ENCODE measurements around the gene DNAJC8.
A peak's percentile ranks its signal among the peaks of the same experiment; 100 is the strongest.

Gene DNAJC8

DNA sequence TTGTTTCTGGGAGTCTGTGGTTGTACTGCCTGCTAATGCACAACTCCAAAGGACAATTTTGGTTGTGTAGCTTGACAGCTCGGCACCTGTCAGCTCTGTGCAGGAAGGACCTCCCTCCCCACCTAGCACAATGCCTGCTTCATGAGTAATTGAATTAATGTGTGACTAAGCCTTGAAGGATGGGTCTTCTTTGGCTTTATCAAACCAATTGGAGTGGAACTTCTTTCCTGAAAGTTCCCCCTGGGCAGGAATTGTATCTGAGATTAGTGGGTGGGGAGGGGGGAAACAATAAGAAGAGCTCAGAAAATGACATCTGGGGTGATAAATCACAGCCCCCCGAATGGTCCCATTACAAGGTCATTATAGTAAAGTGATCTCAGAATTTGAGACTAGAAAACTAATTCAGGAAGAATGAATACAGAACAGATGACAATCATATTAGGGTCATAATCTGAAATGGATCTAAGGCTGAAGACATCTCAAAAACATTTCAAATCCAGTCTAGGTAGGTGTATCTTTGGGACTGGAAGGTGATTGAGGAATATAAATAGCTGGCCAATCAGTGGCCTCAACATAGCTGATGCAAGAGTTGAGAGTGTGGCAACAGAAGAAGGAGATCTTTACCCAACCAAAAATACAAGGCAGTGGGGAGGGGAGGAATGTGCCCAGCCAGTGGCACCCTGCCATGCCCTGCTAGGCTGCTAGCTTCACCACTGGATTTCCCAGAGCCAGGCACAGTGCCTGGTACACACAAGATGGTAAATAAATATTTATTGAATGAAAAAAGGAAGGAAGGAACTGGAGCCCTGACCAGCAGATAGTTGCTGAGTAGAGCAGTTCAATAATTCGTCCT is 16.4 kb upstream of the DNAJC8 start:
- no peak for DNase-seq

DNA sequence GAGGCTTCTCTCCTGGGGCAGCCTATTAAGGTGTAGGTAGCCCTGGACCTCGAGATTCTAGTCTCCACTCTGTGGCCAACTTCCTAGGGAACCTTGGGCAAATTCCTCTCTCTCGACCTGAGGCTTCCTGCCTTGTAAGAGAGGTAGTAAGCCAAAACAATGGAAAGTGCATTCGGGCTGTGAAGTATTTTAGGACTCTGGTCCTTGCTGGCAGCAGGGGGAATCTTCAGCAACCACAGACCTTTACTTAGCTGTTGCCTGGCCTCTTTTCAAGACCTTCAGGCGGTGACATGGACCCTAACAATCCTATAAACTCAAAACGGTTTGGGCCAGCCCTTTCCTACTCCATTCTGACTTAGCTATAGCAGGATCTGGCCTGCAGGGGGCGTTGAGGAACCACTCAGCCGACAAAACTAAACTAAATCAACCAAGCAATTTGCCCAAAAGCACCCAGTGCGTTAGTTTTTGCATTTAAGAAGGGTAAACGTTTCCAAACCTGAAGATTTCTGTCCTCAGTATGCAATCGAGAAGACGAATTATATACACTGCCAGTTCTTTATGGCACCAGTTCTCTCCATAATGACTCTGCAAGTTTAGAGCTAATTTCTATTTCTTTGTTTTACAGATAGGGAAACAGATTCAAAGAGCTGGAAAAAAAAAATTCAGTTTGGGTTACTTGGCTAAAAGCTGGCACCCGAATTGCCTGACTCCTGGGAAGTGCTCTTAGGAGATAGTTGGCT is 15.6 kb upstream of the DNAJC8 start:
- DNase-seq, result peak; percentile 88

DNA sequence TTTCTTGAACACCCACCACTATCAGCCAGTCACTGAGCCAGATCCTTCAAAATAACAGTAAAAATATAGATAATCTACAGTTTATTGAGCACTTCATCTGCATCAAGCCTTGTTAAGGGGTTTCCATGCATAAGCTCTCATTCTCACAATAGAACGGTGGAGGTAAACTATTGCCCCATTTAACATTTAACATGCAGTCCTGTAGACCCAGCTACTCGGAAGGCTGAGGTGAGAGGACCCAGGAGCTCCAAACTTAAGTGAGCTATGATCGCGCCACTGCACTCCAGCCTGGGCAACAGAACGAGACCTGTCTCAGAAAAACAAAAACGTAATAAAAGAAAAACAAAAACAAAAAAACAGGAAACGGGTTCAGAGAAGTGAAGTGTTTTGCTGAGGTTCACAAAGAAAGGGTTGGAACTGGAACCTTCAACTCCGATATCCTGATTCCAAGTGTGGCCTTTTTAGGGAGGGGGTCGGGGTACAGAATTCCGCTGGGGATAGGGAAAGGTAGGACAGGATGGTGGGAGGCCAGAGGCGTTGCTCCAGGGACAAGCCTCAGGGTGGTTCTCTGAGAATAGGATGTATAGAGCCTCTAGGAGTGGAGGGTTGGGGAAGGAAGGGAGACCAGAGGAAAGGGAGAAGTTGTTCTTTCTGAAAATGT is 14.9 kb upstream of the DNAJC8 start:
- DNase-seq, result no peak

DNA sequence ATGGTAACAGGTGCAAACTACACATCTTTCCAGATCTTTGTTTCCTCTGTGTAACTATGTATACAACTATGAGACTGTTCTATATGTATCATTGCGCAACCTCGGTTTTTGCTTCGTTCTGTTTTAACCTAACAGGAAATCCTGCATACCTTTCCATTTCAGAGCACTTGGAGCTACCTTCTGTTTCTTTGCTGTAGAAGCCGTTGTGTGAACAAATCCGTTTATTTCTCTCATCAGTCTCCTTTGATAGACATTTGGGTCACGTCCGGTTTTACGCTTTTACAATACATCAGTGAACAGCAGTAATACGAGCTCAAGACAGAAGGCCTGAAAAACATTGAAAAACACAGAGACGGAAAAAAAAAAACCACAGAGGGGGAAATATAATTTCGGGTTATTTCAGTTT is 13.6 kb upstream of the DNAJC8 start:
- DNase-seq, result peak; percentile 85

DNA sequence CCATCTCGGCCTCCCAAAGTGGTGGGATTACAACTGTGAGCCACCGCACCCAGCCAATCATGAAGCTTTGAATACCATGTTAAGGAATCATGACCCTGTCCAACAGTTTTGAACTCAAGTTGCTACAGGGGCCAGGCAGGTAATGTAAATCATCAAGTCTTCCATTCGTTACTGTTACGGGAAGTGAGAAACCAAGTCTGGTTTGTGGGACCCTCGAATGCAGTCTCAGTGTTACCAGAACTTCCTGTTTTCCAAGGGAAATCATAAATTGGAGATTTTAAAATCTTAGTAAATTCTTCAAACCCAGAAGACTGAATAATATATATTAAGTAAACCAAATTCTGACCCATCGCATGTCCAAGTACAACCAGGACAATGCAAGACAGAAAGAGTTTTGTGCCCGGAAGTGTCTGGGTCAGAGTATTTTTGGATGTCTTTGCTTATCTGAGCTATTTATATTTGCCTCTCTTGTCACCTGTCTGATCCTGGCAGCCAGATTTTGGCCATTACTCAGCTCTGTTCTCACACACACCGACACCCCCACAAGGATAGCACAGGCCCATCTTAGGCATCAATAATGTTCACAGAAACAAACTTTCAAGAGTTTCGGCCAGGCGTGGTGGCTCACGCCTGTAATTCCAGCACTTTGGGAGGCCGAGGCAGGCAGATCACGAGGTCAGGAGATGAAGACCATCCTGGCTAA is 11.9 kb upstream of the DNAJC8 start:
- DNase-seq, result no peak

DNA sequence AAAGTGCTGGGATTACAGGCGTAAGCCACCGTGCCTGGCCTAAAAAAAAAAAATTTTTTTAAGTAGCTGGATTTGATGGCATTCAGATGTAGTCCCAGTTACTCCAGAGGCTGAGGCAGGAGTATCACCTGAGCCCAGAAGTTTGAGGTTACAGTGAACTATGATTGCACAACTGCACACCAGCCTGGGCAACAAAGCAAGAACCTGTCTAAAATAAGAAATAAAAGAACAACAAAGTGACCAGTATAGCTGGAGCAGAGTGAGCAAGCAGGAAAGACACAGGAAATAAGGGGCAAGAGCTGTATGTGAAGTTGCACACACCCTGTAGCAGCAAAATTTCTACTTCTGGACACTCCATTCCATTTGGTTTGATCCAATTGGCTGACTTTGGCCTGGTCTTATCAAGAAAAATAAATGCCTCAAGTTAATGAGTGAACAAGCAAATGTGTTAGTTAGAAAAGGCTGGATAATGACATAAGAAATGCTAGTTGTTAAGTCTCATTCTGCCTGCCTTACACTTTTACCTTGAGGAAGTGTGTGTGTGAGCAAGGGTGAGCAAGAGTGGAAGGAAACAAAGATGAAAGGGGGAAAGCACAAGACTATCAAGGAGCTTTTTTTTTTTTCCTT is 11.0 kb upstream of the DNAJC8 start:
- no peak for DNase-seq

DNA sequence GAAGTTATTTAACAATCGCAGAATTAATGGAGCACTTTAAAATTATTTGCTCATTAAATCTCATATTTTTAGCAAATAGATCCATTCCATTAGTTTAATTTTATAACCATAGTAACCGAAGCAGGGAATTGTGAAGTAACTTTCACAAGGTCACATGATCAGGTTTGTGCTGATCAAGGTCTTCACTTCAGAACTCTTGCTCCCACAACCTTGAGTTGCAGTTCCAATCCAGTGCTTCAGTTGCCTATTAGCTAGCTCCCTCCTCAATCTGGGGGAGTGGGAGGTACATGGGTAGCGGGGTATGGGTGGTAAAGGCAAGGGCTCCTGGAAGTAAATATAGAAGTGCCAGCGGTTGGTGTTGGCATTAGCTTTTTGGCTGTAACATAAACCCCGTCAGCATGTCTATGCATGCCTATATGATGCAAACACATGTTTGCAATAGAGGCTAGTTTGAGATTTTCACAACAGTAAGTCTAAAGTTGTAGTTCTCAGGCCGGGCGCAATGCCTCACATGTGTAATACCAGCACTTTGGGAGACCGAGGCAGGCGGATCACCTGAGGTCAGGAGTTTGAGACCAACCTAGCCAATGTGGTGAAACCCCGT is 8.9 kb upstream of the DNAJC8 start:
- no peak for DNase-seq

DNA sequence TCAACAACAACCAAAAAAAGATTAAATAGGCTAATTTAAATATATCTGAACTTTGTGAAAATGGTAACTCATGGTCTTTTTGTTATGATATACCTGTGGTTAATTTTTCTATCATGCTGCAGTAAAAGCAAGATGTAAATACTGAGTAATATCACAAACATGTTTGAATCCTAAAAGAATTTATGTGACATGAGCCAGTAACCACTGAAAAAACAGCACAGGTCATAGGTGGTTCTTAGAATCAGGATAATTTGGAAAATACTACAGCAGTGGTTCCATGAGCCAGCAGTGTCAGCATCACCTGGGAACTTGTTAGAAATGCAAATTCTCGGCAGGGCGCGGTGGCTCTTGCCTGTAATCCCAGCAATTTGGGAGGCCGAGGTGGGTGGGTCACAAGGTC is 7.2 kb upstream of the DNAJC8 start:
- DNase-seq, result no peak

DNA sequence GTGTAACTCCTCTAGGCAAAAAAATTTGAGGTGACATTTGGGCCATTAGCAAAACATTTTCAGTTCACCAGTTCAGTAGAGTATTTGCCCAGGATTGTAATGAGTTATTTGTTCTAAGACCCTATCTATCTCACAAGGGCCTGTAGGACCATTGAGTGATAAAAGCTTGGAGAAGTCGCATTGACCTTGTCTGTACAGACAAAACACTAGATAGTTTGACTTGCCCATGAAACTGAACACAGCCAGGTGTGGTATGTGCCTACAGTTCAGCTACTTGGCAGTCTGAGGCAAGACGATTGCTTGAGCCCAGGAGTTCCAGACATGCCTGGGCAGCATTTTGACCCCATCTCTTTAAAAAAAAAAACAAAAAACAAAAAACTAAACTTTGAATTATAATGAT is 6.2 kb upstream of the DNAJC8 start:
- DNase-seq, result no peak

DNA sequence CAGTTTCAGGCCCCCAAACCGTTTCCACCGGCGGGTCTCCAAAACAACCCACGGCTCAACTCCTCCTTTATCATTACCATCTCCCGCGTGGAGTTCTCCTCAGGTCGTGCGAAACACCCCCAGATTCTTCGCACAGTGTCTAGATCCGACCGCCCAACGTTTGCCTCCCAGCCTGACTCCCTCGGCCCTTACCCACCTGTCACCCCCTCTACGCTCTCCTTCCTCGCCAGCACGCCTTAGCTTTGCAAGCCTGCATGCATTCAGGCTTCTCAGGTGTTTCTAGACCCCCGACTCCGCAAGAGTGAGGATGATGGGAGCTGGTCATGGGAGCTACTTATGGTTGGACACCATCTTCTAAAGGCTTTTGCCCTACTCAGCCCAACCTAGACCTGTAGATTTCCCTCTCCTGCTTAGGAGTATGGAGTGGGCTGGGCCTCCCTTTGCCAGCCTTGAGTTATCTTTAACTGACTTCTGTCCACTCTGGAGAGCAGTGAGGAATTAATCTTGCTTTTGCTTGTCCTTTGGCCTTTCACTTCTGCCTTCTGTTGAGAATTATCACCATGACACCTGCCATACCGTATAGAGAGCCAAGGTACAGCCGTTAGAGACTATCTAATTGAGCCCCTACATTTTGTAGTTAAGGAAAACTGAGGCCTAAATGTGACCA is 4.0 kb upstream of the DNAJC8 start:
- no peak for DNase-seq

DNA sequence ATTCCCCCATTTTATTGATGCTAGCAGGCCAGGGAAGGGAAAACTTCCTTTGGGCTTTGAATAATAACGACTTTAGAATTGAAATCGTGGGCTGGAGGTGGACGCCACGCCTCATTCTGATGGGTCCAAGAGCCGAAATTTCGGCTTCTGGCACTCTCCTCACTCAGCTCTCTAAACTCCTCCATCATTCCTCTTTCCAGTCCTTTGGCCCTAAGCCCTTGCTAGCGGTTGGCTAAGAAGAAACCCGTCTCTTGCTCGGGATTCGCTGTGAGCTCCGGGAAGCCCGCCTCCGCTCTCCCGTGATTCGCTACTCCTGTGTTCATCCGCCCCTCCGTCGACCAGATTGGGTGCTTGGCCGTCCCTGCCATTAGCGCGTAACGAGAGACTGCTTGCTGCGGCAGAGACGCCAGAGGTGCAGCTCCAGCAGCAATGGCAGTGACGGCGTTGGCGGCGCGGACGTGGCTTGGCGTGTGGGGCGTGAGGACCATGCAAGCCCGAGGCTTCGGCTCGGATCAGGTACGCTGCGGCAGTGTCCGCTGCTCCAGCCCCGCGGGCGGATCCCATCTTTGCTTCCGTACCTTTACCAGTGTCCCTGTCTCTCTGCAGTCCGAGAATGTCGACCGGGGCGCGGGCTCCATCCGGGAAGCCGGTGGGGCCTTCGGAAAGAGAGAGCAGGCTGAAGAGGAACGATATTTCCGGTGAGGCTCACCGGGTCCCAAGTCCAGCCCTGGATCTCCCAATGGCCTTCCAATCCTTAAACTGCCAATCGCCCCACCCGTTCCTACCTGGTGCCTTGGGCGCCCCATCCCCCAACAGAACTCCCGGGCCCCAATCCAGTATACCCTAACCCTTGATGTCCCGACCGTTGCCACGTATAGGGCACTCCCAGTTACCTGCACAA is 3.2 kb upstream of the DNAJC8 start, which contains the start of gene ATP5IF1:
Gene ATP5IF1 (plus strand): TSS at position 370 of the 901 bp plus-strand sequence. CDS start 60 bp downstream, at position 430.
- peak; percentile 97 for DNase-seq

DNA sequence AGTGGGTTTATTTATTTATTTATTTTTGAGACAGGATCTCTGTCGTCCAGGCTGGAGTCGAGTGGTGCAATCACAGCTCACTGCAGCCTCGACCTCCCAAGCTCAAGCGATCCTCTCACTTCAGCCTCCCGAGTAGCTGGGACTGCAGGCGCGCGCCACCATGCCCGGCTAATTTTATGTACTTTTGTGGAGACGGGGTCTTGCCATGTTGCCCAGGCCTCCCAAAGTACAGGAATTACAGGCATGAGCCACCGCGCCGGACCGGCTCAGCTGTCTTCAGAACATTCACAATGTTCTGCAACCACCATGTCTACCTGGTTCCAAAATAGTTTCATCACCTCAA is 406 bp upstream of the DNAJC8 start:
- DNase-seq, result no peak

DNA sequence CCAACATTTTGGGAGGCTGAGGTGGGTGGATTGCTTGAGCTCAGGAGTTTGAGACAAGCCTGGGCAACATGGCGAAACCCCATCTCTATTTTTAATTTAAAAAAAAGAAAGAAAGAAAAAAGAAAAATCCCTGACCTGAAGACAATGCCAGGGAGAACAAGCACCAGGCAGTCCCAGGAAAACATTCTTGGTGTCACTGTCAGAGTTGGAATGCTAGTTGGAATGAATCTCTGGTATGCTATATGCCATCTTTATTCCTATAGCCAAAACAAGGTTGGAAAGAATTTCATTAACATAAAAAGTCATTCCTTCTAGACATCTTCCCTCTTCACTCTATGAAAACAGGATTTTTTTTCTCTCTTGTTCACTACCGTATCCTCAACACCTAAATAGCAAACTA is 2.8 kb downstream of the DNAJC8 start:
- DNase-seq, result no peak

DNA sequence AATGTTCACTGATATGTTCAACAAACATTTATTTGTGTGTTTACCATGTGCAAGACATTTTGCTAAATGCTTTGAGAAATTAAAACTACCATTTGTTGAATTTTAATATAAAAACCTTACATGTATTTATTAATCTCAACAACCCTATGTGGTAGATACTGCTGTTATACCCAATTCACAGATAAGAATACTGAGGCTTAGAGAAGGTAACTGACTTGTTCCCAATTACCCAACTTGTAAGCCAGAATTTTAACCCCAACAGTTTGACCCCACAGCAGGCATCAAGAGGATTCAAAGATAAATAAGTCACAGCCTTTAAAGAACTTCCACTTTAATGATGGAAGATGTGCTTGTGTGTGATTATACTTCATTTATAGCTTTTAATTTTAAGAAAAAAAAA is 3.7 kb downstream of the DNAJC8 start:
- DNase-seq, result no peak

DNA sequence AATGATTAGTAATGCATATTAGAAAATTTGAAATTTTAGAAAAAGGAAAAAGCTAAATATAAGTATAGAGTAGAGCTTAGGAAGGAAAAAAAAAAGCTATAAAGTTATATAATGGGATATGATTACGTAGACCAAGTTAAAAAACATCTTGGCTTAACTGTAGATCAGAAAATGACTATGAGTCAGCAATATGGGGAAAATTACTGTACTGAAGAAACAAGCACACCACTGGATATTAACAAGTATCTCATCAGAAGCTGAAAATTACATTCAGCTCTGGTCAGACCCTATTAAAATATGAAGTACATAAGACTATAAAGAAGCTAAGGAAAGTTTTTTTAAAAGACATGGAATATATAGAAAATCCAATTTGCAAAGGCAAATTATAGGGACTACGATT is 19.5 kb downstream of the DNAJC8 start:
- no peak for DNase-seq

DNA sequence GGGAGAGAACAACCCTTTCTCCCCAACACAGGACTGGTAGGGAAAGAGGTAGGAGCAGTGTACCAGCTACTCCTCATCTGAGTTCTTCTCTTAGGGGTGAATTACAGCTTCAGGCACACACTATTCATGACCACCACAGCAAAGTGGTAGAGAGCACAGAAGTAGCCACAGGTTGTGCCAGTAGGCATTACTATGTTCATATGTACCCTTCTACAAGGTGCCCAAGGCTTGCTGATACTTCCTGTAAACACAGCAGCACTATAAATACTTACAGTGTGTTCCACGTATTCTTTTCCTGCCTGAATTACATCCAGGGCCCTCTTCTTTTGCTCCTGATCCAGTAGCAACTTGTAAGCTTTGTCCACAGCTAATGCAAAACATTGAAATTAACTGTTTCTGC is 23.1 kb downstream of the DNAJC8 start:
- no peak for DNase-seq

DNA sequence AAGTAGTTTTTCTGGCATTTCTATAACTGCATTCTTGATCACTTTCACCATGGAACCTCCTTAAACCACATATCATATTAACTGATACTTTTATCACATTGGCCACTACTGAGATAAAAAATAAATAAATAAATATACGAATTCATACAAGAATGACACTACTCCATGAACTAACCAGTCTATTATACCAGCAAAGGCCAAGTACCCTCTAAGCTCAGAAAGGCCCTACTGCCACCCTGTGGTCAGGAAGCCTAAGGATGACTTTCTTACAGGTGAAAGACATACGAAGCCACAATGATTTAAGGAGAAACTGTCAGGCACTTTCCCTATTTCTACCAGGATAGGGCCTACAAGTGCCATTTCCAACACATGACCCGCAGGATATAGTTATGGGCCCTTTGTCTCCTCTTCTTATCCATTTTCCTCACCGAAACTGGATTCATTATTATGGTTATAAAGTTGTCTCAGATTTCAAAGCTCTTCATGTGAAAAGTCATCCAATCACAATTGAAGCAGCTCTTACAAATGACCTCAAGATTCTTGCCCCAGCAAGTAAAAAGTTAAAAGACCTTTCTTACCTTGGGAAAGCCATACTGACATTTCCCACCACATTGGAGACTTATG is 23.9 kb downstream of the DNAJC8 start:
- DNase-seq, result peak; percentile 79

DNA sequence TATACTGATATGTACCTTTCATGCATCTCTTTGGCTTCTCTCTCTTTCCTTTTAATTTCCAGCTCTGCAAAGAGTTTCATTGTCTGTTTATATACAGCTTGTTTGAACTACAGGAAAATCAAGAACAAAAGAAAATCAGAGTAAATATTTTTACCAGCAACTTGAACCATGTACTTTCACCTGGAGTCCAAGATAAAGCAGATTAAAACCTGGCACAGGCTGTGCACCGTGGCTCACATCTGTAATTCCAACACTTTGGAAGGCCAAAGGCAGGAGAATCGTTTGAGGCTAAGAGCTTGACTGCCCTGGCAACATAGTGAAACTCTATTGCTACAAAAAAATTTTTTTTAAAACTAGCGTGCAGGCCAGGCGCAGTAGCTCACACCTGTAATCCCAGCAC is 27.6 kb downstream of the DNAJC8 start:
- DNase-seq, result no peak

DNA sequence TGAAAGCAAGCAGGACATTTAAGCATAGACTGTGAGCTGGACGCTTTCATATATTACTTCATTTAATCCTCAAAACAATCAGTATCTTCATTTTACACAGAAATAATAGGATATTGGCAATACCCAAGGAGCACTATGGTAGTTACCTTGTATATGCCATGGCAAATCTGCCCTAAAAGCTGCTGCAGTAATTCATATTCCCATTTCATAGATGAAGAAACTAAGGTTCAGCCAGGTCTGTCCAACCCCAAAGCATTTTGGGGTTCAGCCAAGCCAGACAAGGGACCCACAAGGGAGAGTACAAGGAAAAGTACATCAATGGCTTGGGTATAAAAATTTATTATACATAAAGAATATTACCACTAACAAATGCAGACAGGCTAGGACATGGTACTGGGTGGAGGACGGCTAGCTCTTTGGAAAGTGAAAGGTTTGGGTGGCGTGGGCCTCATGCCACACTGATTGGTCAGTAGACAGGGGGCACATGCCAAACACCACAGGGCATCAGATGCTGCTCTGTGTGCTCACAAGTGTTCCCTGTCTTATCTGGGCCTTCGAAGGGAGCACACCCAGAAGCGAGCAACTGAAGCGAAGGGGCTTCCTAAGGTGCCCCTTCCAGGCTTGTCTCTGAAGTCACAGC is 32.5 kb downstream of the DNAJC8 start:
- DNase-seq, result no peak
